22Rv1 (cell line): Measurements from ENCODE around the gene KDELR1.

Experiments
- ZFX ChIP-seq: fragments of 450-650 bp; IDR thresholded peaks from 2 replicates; pipeline ENCODE4 v1.6.1; 2017; ENCODE audit warnings: antibody characterized with exemption, borderline replicate concordance
- TF ChIP-seq, protein P1 (sequence below): fragments of 450-650 bp; IDR thresholded peaks from 2 replicates; pipeline ENCODE4 v1.5.1; 2017; ENCODE audit warnings: mild to moderate bottlenecking

- TF ChIP-seq, protein P1, sequence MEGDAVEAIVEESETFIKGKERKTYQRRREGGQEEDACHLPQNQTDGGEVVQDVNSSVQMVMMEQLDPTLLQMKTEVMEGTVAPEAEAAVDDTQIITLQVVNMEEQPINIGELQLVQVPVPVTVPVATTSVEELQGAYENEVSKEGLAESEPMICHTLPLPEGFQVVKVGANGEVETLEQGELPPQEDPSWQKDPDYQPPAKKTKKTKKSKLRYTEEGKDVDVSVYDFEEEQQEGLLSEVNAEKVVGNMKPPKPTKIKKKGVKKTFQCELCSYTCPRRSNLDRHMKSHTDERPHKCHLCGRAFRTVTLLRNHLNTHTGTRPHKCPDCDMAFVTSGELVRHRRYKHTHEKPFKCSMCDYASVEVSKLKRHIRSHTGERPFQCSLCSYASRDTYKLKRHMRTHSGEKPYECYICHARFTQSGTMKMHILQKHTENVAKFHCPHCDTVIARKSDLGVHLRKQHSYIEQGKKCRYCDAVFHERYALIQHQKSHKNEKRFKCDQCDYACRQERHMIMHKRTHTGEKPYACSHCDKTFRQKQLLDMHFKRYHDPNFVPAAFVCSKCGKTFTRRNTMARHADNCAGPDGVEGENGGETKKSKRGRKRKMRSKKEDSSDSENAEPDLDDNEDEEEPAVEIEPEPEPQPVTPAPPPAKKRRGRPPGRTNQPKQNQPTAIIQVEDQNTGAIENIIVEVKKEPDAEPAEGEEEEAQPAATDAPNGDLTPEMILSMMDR, result peak; percentile 89
- no peak for TF ChIP-seq ZFX
Observed at GRCh38 chr19:48333467-48334384, 57.6 kb downstream of the KDELR1 start.
